Left ventricle myocardium inferior (tissue), 1 donor: ENCODE measurements around the gene SSX1. TPM values are rescaled to one million over a fixed set of nuclear protein-coding genes. Genes with fewer than 3 reads are reported as not detected.
"Not testable (repeated sequence)": the region's sequence is repeated elsewhere in the genome, so short reads cannot be mapped to it uniquely, and the experiment has no call there.

ENCODE experiments used
- DNase-seq: peaks from one replicate; pipeline ENCODE4 v3.0.0-alpha.2; 2020
- H3K27ac ChIP-seq: fragments of 200-600 bp; replicated peaks from 2 replicates; pipeline ENCODE4 v1.8.0; 2021
- H3K27me3 ChIP-seq: fragments of 200-600 bp; 2 replicates; pipeline ENCODE4 v1.8.0; 2021; ENCODE audit warnings: low read depth
- H3K36me3 ChIP-seq: fragments of 200-600 bp; 2 replicates; pipeline ENCODE4 v1.8.0; 2021
- H3K4me1 ChIP-seq: fragments of 200-600 bp; 2 replicates; pipeline ENCODE4 v1.8.0; 2021
- H3K4me3 ChIP-seq: fragments of 200-600 bp; 2 replicates; pipeline ENCODE4 v1.8.0; 2021; ENCODE audit warnings: mild to moderate bottlenecking, moderate library complexity
- H3K9me3 ChIP-seq: fragments of 200-600 bp; replicated peaks from 2 replicates; pipeline ENCODE4 v1.8.0; 2021
- CTCF ChIP-seq: fragments of 200-600 bp; IDR thresholded peaks from 2 replicates; pipeline ENCODE4 v1.8.0; 2021; ENCODE audit warnings: antibody characterized with exemption, mild to moderate bottlenecking, borderline replicate concordance
- intact Hi-C: fragments of 100-400 bp; cut with micrococcal nuclease; formaldehyde crosslinking; loops from one replicate; pipeline ENCODE4 v1.11.0; 2022
- long read RNA-seq: library from polyadenylated mRNA; unstranded; transcript quantifications from one replicate; pipeline ENCODE4 v2.0.0, GENCODE V29; 2021
- total RNA-seq: library from RNA; stranded (reverse); fragmentation: NEBNext Ultra II Directional; extraction: Animal tissue kit (Norgen Biotek cat#: 25700); gene quantifications from one replicate; pipeline ENCODE4 v1.2.1, GENCODE V29; 2021
- donor health status: DM: no; HTN: yes; CAD: no; lungs with severe emphysema.

The SSX1 gene
- total RNA-seq: not detected
- long read RNA-seq: 0 reads

- H3K4me3 ChIP-seq, H3K27me3 ChIP-seq, intact Hi-C loops, H3K4me1 ChIP-seq, H3K9me3 ChIP-seq, DNase-seq, H3K27ac ChIP-seq, H3K36me3 ChIP-seq: not testable (repeated sequence)
Observed at GRCh38 chrX:48255062-48255796, at the start of gene SSX1. TSS of gene SSX1 (plus strand) at chrX:48255392. CDS start at chrX:48257242, 1,850 bp downstream.

- intact Hi-C loops, H3K9me3 ChIP-seq, H3K27me3 ChIP-seq, H3K4me1 ChIP-seq, H3K36me3 ChIP-seq, H3K4me3 ChIP-seq, DNase-seq, H3K27ac ChIP-seq: not testable (repeated sequence)
Observed at GRCh38 chrX:48214341-48214740, 40.9 kb upstream of the SSX1 start.

GRCh38 chrX:48224196-48224595 lies 31.0 kb upstream of the SSX1 start:
- H3K27me3 ChIP-seq, H3K4me3 ChIP-seq, H3K36me3 ChIP-seq, H3K4me1 ChIP-seq, intact Hi-C loops, DNase-seq, H3K27ac ChIP-seq, H3K9me3 ChIP-seq: not testable (repeated sequence)

GRCh38 chrX:48252945-48253344 lies 2.2 kb upstream of the SSX1 start:
- intact Hi-C loops, H3K36me3 ChIP-seq: not testable (repeated sequence)

GRCh38 chrX:48274365-48274764 lies 19.2 kb downstream of the SSX1 start:
- DNase-seq, H3K9me3 ChIP-seq, H3K27me3 ChIP-seq, H3K27ac ChIP-seq, H3K4me1 ChIP-seq, H3K4me3 ChIP-seq, H3K36me3 ChIP-seq, intact Hi-C loops: not testable (repeated sequence)

More at GRCh38 chrX:48252945-48253344, 2.2 kb upstream of the SSX1 start:
- H3K4me3 ChIP-seq, H3K9me3 ChIP-seq, H3K27ac ChIP-seq, H3K27me3 ChIP-seq, H3K4me1 ChIP-seq, DNase-seq: not testable (repeated sequence)

GRCh38 chrX:48278958-48279357 lies 23.8 kb downstream of the SSX1 start:
- intact Hi-C loops: no loop called here
- H3K36me3 ChIP-seq: no peaks in the 10 kb centered on the region
- H3K27me3 ChIP-seq: no peaks in the 10 kb centered on the region
- DNase-seq: no peak
- no peak for TF ChIP-seq CTCF
- H3K9me3 ChIP-seq: no peaks in the 10 kb centered on the region
- no peaks in the 10 kb centered on the region for H3K4me1 ChIP-seq
- no peak overlapping the region for H3K27ac ChIP-seq
- no peak overlapping the region for H3K4me3 ChIP-seq

- intact Hi-C loops, H3K27me3 ChIP-seq, DNase-seq, H3K9me3 ChIP-seq, H3K4me1 ChIP-seq, H3K27ac ChIP-seq, H3K36me3 ChIP-seq, H3K4me3 ChIP-seq: not testable (repeated sequence)
Observed at GRCh38 chrX:48280729-48281128, 25.5 kb downstream of the SSX1 start.

- Histone ChIP-seq H3K4me1 (no peaks in the 10 kb centered on the region), H3K36me3 (no peaks in the 10 kb centered on the region), H3K27me3 (no peaks in the 10 kb centered on the region), H3K9me3 (no peaks in the 10 kb centered on the region), H3K4me3 (no peak overlapping the region), H3K27ac (no peak overlapping the region)
- no peak for TF ChIP-seq CTCF
- DNase-seq: no peak
- intact Hi-C loops: no loop called here
Observed at GRCh38 chrX:48306175-48306574, 51.0 kb downstream of the SSX1 start.

GRCh38 chrX:48313996-48314395 lies 58.8 kb downstream of the SSX1 start:
- intact Hi-C loops, H3K36me3 ChIP-seq, H3K27me3 ChIP-seq, H3K4me3 ChIP-seq, H3K9me3 ChIP-seq, H3K27ac ChIP-seq, H3K4me1 ChIP-seq, DNase-seq: not testable (repeated sequence)

Other genes with a start within 250 kb of the SSX1 start
- not detected for gene SPACA5, start 248.4 kb upstream of the SSX1 start, total RNA-seq
- gene ZNF630, start 183.8 kb upstream of the SSX1 start, total RNA-seq: 3.2 TPM
- gene SPACA5B, start 124.8 kb upstream of the SSX1 start, total RNA-seq: not detected
- gene SSX5, start 58.6 kb upstream of the SSX1 start, total RNA-seq: not detected
- gene SSX3, start 101.3 kb downstream of the SSX1 start, total RNA-seq: not detected
- not detected for gene SSX4, start 128.1 kb downstream of the SSX1 start, total RNA-seq
- not detected for gene SSX4B, start 156.6 kb downstream of the SSX1 start, total RNA-seq
- gene SLC38A5, start 214.9 kb downstream of the SSX1 start, total RNA-seq: 0.71 TPM
- 15.3 TPM for gene FTSJ1, start 220.8 kb downstream of the SSX1 start, total RNA-seq